Measurements from ENCODE around the gene LPIN2. TPM values are rescaled to one million over a fixed set of nuclear protein-coding genes. Genes with fewer than 3 reads are reported as not detected.

The LPIN2 gene
- total and polyA plus RNA-seq, 2 of the 13 experiments (the other 11 are each of a cell fraction or from before 2014, with no cell fraction given): 46.0 to 119 TPM

DNA sequence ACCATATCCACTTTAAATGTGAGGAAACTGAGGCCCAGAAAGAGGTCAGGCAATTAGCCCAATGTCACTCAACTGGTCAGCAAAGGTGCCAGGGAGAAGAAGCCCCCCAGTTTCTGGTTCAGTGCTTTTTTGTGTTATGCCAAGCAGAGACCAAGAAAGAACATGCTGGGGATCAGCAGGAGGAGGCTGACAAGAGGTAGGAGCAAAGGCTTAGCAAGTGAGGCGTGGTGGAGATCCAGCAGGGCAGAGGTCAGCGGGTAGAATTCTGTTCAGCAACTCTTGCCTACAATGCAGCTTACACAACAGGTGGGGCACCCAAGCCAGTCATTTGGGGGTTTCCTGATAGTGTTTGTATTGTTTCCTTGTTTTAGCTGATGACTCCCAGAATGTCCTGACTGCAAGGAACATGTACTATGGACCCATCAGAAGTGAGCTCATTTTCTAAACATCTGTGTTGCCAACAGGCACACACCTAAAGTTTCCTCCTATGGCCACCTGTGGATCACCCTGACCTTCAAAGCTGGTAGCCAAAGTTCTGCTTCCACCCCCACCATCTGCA, 28.2 kb downstream of the LPIN2 start (continued):
- TF ChIP-seq HOXD1 (CRISPR knock-in tag; IDR thresholded peaks at IDR 0.05) (peak; percentile 39; the same call in 1 of the 2 replicates), ZNF572 (CRISPR knock-in tag; IDR thresholded peaks at IDR 0.05) (no peak), ZMYM3 (CRISPR knock-in tag; IDR thresholded peaks at IDR 0.05) (peak; percentile 48; the same call in 1 of the 2 replicates), ZNF563 (CRISPR knock-in tag; IDR thresholded peaks at IDR 0.05) (no peak), ZNF674 (CRISPR knock-in tag; IDR thresholded peaks at IDR 0.05; ENCODE audit: low read depth) (no peak), NFKB2 (CRISPR knock-in tag; IDR thresholded peaks at IDR 0.05; ENCODE audit: borderline replicate concordance) (no peak), PRPF4 (IDR thresholded peaks at IDR 0.05; ENCODE audit: low read depth, low read length, poor library complexity, severe bottlenecking) (no peak), BRD4 (CRISPR knock-in tag; IDR thresholded peaks at IDR 0.05) (no peak), MYNN (CRISPR knock-in tag; IDR thresholded peaks at IDR 0.05; ENCODE audit: low read depth) (no peak), ZNF337 (CRISPR knock-in tag; IDR thresholded peaks at IDR 0.05; ENCODE audit: borderline replicate concordance, low read depth) (no peak), TSC22D2 (CRISPR knock-in tag; IDR thresholded peaks at IDR 0.05; ENCODE audit: borderline replicate concordance) (0 out of 2 replicates have a peak, but pooled peaks have one; percentile 52), ZNF616 (CRISPR knock-in tag; IDR thresholded peaks at IDR 0.05; ENCODE audit: low read depth) (no peak), ZNF558 (CRISPR knock-in tag; IDR thresholded peaks at IDR 0.05; ENCODE audit: borderline replicate concordance) (no peak)
- TF ChIP-seq, protein P1, sequence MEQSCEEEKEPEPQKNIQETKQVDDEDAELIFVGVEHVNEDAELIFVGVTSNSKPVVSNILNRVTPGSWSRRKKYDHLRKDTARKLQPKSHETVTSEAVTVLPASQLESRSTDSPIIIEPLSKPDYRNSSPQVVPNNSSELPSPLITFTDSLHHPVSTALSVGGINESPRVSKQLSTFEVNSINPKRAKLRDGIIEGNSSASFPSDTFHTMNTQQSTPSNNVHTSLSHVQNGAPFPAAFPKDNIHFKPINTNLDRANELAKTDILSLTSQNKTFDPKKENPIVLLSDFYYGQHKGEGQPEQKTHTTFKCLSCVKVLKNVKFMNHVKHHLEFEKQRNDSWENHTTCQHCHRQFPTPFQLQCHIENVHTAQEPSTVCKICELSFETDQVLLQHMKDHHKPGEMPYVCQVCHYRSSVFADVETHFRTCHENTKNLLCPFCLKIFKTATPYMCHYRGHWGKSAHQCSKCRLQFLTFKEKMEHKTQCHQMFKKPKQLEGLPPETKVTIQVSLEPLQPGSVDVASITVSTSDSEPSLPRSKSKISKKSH (CRISPR knock-in tag; IDR thresholded peaks at IDR 0.05; ENCODE audit: borderline replicate concordance): no peak
- TF ChIP-seq, protein P2, sequence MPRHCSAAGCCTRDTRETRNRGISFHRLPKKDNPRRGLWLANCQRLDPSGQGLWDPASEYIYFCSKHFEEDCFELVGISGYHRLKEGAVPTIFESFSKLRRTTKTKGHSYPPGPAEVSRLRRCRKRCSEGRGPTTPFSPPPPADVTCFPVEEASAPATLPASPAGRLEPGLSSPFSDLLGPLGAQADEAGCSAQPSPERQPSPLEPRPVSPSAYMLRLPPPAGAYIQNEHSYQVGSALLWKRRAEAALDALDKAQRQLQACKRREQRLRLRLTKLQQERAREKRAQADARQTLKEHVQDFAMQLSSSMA (CRISPR knock-in tag; IDR thresholded peaks at IDR 0.05): no peak
- TF ChIP-seq, protein P3, sequence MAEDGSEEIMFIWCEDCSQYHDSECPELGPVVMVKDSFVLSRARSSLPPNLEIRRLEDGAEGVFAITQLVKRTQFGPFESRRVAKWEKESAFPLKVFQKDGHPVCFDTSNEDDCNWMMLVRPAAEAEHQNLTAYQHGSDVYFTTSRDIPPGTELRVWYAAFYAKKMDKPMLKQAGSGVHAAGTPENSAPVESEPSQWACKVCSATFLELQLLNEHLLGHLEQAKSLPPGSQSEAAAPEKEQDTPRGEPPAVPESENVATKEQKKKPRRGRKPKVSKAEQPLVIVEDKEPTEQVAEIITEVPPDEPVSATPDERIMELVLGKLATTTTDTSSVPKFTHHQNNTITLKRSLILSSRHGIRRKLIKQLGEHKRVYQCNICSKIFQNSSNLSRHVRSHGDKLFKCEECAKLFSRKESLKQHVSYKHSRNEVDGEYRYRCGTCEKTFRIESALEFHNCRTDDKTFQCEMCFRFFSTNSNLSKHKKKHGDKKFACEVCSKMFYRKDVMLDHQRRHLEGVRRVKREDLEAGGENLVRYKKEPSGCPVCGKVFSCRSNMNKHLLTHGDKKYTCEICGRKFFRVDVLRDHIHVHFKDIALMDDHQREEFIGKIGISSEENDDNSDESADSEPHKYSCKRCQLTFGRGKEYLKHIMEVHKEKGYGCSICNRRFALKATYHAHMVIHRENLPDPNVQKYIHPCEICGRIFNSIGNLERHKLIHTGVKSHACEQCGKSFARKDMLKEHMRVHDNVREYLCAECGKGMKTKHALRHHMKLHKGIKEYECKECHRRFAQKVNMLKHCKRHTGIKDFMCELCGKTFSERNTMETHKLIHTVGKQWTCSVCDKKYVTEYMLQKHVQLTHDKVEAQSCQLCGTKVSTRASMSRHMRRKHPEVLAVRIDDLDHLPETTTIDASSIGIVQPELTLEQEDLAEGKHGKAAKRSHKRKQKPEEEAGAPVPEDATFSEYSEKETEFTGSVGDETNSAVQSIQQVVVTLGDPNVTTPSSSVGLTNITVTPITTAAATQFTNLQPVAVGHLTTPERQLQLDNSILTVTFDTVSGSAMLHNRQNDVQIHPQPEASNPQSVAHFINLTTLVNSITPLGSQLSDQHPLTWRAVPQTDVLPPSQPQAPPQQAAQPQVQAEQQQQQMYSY (CRISPR knock-in tag; IDR thresholded peaks at IDR 0.05): no peak
- TF ChIP-seq, protein P4, sequence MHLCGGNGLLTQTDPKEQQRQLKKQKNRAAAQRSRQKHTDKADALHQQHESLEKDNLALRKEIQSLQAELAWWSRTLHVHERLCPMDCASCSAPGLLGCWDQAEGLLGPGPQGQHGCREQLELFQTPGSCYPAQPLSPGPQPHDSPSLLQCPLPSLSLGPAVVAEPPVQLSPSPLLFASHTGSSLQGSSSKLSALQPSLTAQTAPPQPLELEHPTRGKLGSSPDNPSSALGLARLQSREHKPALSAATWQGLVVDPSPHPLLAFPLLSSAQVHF (CRISPR knock-in tag; IDR thresholded peaks at IDR 0.05): no peak

Data from HepG2 (cell line).